GM21447 (cell line): ENCODE measurements around the gene PATZ1.

ENCODE experiments used
- ATAC-seq: cut with Tn5 transposase; IDR thresholded peaks from one replicate; pipeline ENCODE4 v1.9.1; 2021; ENCODE audit not compliant: unreplicated experiment

PATZ1 gene

GRCh38 chr22:31284281-31285155 is 61.6 kb downstream of the PATZ1 start:
- ATAC-seq = no peak

GRCh38 chr22:31282748-31283468 is 63.2 kb downstream of the PATZ1 start:
- no peak for ATAC-seq

GRCh38 chr22:31281733-31282132 is 64.4 kb downstream of the PATZ1 start:
- ATAC-seq = no peak

GRCh38 chr22:31279821-31280505 is 66.2 kb downstream of the PATZ1 start:
- no peak for ATAC-seq

- no peak for ATAC-seq
Observed at GRCh38 chr22:31279327-31279669, 66.8 kb downstream of the PATZ1 start.

- no peak for ATAC-seq
Observed at GRCh38 chr22:31278626-31279326, 67.4 kb downstream of the PATZ1 start.

- ATAC-seq = no peak
Observed at GRCh38 chr22:31278151-31278621, 68.0 kb downstream of the PATZ1 start.

- ATAC-seq = no peak
Observed at GRCh38 chr22:31277741-31278140, 68.4 kb downstream of the PATZ1 start.

- ATAC-seq = no peak
Observed at GRCh38 chr22:31276426-31277167, 69.5 kb downstream of the PATZ1 start.
